GM12872 (cell line): ENCODE results near the gene ANO2.

ENCODE experiments used
- CTCF ChIP-seq: IDR thresholded peaks from 3 replicates; pipeline ENCODE4 v1.5.1; 2011; ENCODE audit warnings: low read depth, mild to moderate bottlenecking, low read length, moderate library complexity; ENCODE audit not compliant: insufficient read depth

ANO2 gene

DNA sequence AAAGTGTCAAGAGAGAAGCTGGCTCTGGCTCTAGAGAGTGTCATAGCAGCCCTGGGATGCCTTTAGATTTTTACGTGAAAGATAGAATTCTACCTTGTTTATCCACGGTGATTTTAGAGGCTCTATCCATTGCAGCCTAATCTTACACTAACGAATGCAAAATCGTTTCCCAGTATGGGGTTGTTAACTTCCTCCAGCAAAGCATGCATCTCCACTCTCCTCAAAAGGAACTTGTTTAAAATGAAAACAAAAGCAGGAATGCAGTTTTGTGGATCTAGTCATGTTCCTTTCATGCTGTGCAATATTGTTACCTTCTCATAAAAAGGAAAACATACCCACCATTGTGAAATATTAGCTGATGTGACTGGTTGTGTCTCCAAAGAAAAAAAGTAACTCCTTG lies 88.4 kb downstream of the ANO2 start:
- no peak for TF ChIP-seq CTCF

DNA sequence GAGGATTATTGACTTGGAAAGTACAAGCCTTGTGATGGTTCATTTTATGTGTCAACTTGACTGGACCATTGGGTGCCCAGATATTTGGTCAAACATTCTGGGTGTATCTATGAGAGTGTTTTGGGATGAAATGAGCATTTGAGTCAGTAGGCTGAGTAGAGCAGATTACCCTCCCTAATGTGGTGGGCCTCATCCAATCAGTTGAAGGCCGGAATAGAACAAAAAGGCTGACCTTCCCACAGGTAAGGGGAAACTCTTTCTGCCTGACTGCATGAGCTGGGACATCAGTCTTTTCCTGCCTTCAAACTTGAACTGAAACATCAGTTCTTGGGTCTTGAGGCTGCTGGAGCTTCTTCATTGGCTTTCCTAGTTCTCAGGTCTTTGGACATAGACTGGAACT lies 98.1 kb downstream of the ANO2 start:
- TF ChIP-seq CTCF = no peak

DNA sequence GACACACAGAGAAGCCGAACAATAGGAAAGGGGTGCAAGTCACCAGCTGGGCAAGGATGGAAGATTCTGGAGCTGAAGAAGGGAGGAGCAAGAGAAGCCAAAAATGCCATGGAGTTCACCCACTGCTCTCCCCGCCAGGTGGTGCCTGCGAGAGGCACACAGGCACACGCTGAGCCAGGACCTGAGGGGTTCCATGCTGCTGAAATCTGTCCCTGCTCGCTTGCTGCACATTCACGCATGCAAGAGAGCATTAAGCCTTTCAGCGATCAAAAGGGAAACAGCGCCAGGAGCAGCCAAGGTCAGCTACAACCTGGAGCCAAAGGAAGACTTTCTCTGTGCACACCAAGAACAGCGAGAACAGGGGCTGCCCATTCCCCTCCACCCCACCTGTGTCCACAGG lies 104.1 kb downstream of the ANO2 start:
- TF ChIP-seq CTCF = no peak

- TF ChIP-seq CTCF = no peak
Measured at GRCh38 chr12:5830111-5830510, 114.9 kb downstream of the ANO2 start.

DNA sequence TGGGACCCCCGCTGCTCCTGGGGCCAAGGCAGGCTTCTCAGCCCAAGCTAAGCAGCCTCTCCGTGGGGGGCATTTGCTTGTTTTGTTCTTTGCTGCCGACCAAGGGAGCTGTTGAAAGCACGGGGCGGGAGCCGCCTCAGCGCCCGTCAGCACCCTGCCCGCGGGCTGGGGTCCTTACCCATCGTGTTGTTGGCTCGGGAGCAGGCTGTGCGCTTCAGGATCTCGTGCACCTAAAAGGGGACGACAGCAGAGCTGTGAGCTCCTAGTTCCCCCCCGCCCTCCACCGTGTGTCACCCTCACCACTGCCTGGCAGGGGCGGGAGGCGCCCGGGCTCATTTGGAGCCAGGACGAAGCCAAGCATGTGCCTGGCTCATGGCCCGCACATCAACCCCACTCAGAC lies 117.5 kb downstream of the ANO2 start:
- TF ChIP-seq CTCF = no peak

- no peak for TF ChIP-seq CTCF
Measured at GRCh38 chr12:5817246-5817645, 127.8 kb downstream of the ANO2 start.

DNA sequence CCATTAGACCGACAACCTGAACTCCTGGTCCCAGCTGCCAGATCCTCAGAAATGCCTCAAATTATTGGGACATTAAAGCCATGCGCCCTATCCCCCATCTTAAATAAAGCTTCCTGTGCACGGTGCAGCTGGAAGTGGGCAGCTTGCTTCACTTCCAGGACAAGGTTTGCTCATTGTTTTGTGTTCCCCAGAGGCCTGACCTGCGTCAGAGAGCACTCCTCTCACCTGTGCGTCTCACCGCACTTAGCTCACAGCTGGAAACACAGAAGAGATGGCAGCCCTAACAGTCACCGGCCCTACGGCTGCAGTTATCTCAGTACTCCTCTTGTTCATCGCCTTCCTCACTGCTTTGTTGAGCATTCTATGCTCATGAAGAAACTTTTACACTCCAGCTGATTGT lies 135.5 kb downstream of the ANO2 start:
- no peak for TF ChIP-seq CTCF

- no peak for TF ChIP-seq CTCF
Measured at GRCh38 chr12:5808981-5809380, 136.1 kb downstream of the ANO2 start.
